CD14-positive monocyte (primary cell): ENCODE measurements around the gene ARSB. TPM values are rescaled to one million over a fixed set of nuclear protein-coding genes. Genes with fewer than 3 reads are reported as not detected.

Source experiments
- DNase-seq, 3 donors: peaks; one replicate each; pipeline ENCODE4 v3.0.0-alpha.2; 2011 to 2022
- H2AFZ ChIP-seq: 2 replicates; pipeline ENCODE4 v1.6.0; 2012; ENCODE audit warnings: mild to moderate bottlenecking, low read depth, low read length, inconsistent platforms; ENCODE audit not compliant: insufficient read depth, poor library complexity, severe bottlenecking
- H3K27ac ChIP-seq, 2 donors: 1 replicate in 1 of 2; 2 replicates in 1 of 2; pipeline ENCODE4 v1.5.1; 2012 to 2013; ENCODE audit warnings: low read length in 2 of 2, control low read depth in 1 of 2, inconsistent platforms in 1 of 2, low read depth in 1 of 2, mild to moderate bottlenecking in 1 of 2
- H3K27me3 ChIP-seq, 2 donors: one replicate each; pipeline versions ENCODE4 v1.6.0 to v1.6.1; 2011 to 2013; ENCODE audit warnings: low read length in 2 of 2; ENCODE audit not compliant: control insufficient read depth in 2 of 2, insufficient read depth in 2 of 2
- H3K36me3 ChIP-seq, 2 donors: replicated peaks in 1 of 2; 1 replicate in 1 of 2; 2 replicates in 1 of 2; pipeline versions ENCODE4 v1.5.1 to v1.6.1; 2012 to 2013; ENCODE audit warnings: low read length in 2 of 2, control low read depth in 1 of 2, inconsistent platforms in 1 of 2, mild to moderate bottlenecking in 1 of 2; ENCODE audit not compliant: insufficient read depth in 2 of 2, control insufficient read depth in 1 of 2
- H3K4me1 ChIP-seq, 2 donors: 1 replicate in 1 of 2; 2 replicates in 1 of 2; pipeline versions ENCODE4 v1.5.1 to v1.6.1; 2012 to 2013; ENCODE audit warnings: low read length in 2 of 2, control low read depth in 1 of 2, inconsistent platforms in 1 of 2, mild to moderate bottlenecking in 1 of 2, moderate library complexity in 1 of 2; ENCODE audit not compliant: insufficient read depth in 2 of 2, control insufficient read depth in 1 of 2
- H3K4me2 ChIP-seq: replicated peaks from 2 replicates; pipeline ENCODE3; 2012; ENCODE audit warnings: low read length, moderate library complexity, mild to moderate bottlenecking; ENCODE audit not compliant: poor library complexity, severe bottlenecking; ENCODE audit errors: extremely low read depth
- H3K4me3 ChIP-seq, 3 experiments: fragments of 200-600 bp in 1 of 3; sonication (generic) in 1 of 3; replicated peaks in 1 of 3; 1 replicate in 2 of 3; 2 replicates in 1 of 3; pipeline ENCODE4 v1.5.1; 2011 to 2013; ENCODE audit warnings: low read length in 3 of 3, mild to moderate bottlenecking in 3 of 3, control low read depth in 2 of 3, low read depth in 2 of 3, inconsistent platforms in 1 of 3, moderate library complexity in 1 of 3
- H3K79me2 ChIP-seq: 2 replicates; pipeline ENCODE4 v1.6.0; 2012; ENCODE audit warnings: mild to moderate bottlenecking, control low read depth, inconsistent platforms, low read length, moderate library complexity; ENCODE audit not compliant: insufficient read depth
- H3K9ac ChIP-seq: 2 replicates; pipeline ENCODE4 v1.6.0; 2017; ENCODE audit warnings: low read length, mild to moderate bottlenecking; ENCODE audit not compliant: insufficient read depth, poor library complexity, severe bottlenecking
- H3K9me3 ChIP-seq, 2 donors: replicated peaks in 1 of 2; 1 replicate in 1 of 2; 2 replicates in 1 of 2; pipeline versions ENCODE4 v1.5.1 to v1.6.1; 2012 to 2013; ENCODE audit warnings: low read length in 2 of 2, control low read depth in 1 of 2; ENCODE audit not compliant: control insufficient read depth in 1 of 2, insufficient read depth in 1 of 2
- H4K20me1 ChIP-seq: 2 replicates; pipeline ENCODE4 v1.6.0; 2012; ENCODE audit warnings: mild to moderate bottlenecking, low read length, control low read depth, moderate library complexity; ENCODE audit not compliant: insufficient read depth
- H3K27ac Mint-ChIP-seq, 7 donors: one replicate each; pipeline ENCODE4 v1.8.0; 2020; ENCODE audit warnings: mild to moderate bottlenecking in 7 of 7, mixed read lengths in 7 of 7, moderate library complexity in 6 of 7, inconsistent platforms in 2 of 7
- H3K27me3 Mint-ChIP-seq, 3 donors: one replicate each; pipeline ENCODE4 v1.8.0; 2021 to 2022; ENCODE audit warnings: low read depth in 3 of 3, mild to moderate bottlenecking in 3 of 3, mixed read lengths in 3 of 3, moderate library complexity in 3 of 3, inconsistent platforms in 1 of 3
- H3K36me3 Mint-ChIP-seq, 2 donors: one replicate each; pipeline ENCODE4 v1.8.0; 2020; ENCODE audit warnings: mixed read lengths in 2 of 2, inconsistent platforms in 1 of 2, mild to moderate bottlenecking in 1 of 2
- H3K4me1 Mint-ChIP-seq: one replicate; pipeline ENCODE4 v1.8.0; 2020; ENCODE audit warnings: mild to moderate bottlenecking, mixed read lengths
- H3K4me3 Mint-ChIP-seq, 2 donors: one replicate each; pipeline ENCODE4 v1.8.0; 2020; ENCODE audit warnings: mild to moderate bottlenecking in 2 of 2, mixed read lengths in 2 of 2, moderate library complexity in 1 of 2
- H3K9me3 Mint-ChIP-seq, 7 donors: one replicate each; pipeline ENCODE4 v1.8.0; 2020 to 2022; ENCODE audit warnings: mixed read lengths in 7 of 7, mild to moderate bottlenecking in 6 of 7, moderate library complexity in 6 of 7, inconsistent platforms in 2 of 7
- WGBS: methylation state at CpG from one replicate; pipeline ENCODE4 v1.1.5; 2013; ENCODE audit warnings: missing lambda C conversion rate; ENCODE audit not compliant: insufficient coverage; 5-methylcytosine and 5-hydroxymethylcytosine counted together
- intact Hi-C, 2 donors: fragments of 100-400 bp; cut with micrococcal nuclease; formaldehyde crosslinking; loops; one replicate each; pipeline versions ENCODE4 v1.15.0 to v1.15.1; 2023
- polyA plus RNA-seq, 3 donors: library from polyadenylated mRNA; depleted of rRNA in 1 of 3; unstranded in 2 of 3; stranded (reverse) in 1 of 3; fragments of 300-500 nt in 2 of 3; fragments of >200 nt in 1 of 3; fragmentation: Illumina TruSeq in 2 of 3; gene quantifications; 1 replicate in 2 of 3; 2 replicates in 1 of 3; pipeline ENCODE4 v1.2.3, GENCODE V29; 2012 to 2021
- TF ChIP-seq, protein P1 (sequence below): fragments of 200-600 bp; IDR thresholded peaks from one replicate; pipeline ENCODE4 v1.8.0; 2022; ENCODE audit warnings: antibody characterized with exemption, mild to moderate bottlenecking

Gene ARSB
- polyA plus RNA-seq, 3 donors = 18.0 to 28.7 (median 18.1) TPM

DNA sequence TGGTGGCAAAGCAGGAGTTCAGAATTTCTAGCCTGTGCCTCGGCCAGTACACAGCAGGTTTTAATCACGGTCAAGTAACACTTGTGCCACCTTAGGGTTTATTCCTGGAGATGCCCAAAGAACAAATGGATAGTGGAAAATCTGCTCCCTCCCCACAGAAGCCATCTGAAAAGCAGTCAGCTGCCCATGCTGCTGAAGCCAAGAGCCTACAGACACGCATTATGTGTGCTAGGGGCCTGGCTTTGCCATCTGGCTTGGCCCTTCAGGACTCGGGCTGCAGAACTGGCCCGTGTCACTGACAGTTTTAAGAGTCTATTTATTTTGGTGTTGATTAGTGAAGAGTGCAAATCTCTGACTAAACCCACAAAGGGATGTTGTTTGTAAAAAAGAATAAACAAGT, 11.1 kb downstream of the ARSB start:
- no peak overlapping the region for H2AFZ ChIP-seq
- no peak overlapping the region for H3K27ac ChIP-seq
- H3K36me3 Mint-ChIP-seq = peaks cover 2 to 8% of the 10 kb centered on the region in 2 donors
- no peak for DNase-seq
- TF ChIP-seq, protein P1, sequence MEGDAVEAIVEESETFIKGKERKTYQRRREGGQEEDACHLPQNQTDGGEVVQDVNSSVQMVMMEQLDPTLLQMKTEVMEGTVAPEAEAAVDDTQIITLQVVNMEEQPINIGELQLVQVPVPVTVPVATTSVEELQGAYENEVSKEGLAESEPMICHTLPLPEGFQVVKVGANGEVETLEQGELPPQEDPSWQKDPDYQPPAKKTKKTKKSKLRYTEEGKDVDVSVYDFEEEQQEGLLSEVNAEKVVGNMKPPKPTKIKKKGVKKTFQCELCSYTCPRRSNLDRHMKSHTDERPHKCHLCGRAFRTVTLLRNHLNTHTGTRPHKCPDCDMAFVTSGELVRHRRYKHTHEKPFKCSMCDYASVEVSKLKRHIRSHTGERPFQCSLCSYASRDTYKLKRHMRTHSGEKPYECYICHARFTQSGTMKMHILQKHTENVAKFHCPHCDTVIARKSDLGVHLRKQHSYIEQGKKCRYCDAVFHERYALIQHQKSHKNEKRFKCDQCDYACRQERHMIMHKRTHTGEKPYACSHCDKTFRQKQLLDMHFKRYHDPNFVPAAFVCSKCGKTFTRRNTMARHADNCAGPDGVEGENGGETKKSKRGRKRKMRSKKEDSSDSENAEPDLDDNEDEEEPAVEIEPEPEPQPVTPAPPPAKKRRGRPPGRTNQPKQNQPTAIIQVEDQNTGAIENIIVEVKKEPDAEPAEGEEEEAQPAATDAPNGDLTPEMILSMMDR = no peak
- H3K4me1 ChIP-seq = peaks cover 12 to 34% of the 10 kb centered on the region in 2 donors
- no peaks in the 10 kb centered on the region for H3K27me3 ChIP-seq
- H3K4me2 ChIP-seq = no peak overlapping the region
- H3K9ac ChIP-seq = no peak overlapping the region
- WGBS = 90% methylated on average over 3 of the region's 5 CpGs
- intact Hi-C loops = no loop called here
- H4K20me1 ChIP-seq = peaks cover 36% of the 10 kb centered on the region
- no peaks in the 10 kb centered on the region for H3K9me3 ChIP-seq
- H3K36me3 ChIP-seq = peaks cover under 1% of the 10 kb centered on the region in 2 donors
- H3K27me3 Mint-ChIP-seq = no peaks in the 10 kb centered on the region
- H3K4me3 ChIP-seq = no peak overlapping the region
- H3K9me3 Mint-ChIP-seq = peaks cover 0 to 2% (median 0%) of the 10 kb centered on the region in 7 donors
- peaks cover 32% of the 10 kb centered on the region for H3K4me1 Mint-ChIP-seq
- no peak overlapping the region for H3K27ac Mint-ChIP-seq
- H3K79me2 ChIP-seq = peaks cover 42% of the 10 kb centered on the region
- H3K4me3 Mint-ChIP-seq = no peak overlapping the region

DNA sequence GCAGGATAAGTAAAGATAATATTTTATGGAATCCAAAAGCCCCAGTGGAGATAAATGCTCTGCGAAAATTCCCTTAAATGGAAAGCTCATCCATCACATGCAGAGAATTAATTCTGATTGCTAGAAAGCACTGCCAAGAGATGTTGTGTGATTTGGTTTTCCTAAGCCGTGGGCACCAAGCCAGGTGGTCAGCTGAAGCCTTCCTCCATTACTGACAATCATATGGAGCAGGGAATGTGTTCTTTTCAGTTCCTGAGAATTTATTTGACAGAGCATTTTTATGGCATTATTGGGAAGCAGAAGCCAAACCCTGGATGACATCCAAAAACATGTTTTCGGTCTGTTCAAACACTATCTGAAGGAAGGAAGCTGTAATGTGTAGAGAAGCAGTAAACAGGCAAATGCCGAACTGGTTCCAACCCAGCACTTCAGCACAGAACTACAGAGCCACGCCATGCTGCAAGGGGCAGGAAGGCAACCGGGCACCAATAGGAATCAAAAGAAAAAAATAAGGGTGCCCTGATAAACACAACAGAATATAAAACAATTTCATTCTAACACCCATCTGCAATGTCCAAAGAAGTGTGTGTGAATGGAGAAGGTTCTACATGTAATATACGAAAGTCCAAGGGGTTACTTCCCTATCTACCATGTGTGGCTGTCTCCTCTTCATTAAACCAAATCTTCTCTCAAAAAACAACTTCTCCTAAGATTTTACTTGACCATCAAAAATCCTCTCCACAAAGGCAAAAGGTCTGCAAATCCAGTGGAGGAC, 12.3 kb downstream of the ARSB start:
- Histone ChIP-seq H3K9ac (no peak overlapping the region), H3K4me2 (peak overlapping the region; percentile 45), H3K4me1 (peaks cover 12 to 28% of the 10 kb centered on the region in 2 donors), H3K4me3 (peak overlapping the region in 1 of 3 experiments; percentile 34), H3K27ac (no peak overlapping the region), H2AFZ (no peak overlapping the region), H4K20me1 (peaks cover 36% of the 10 kb centered on the region), H3K9me3 (no peaks in the 10 kb centered on the region), H3K79me2 (peaks cover 35% of the 10 kb centered on the region), H3K36me3 (peaks cover 5 to 7% of the 10 kb centered on the region in 2 donors), H3K27me3 (no peaks in the 10 kb centered on the region)
- peaks cover 11 to 16% of the 10 kb centered on the region in 2 donors for H3K36me3 Mint-ChIP-seq
- peaks cover 0 to 2% (median 0%) of the 10 kb centered on the region in 7 donors for H3K9me3 Mint-ChIP-seq
- TF ChIP-seq, protein P1 = no peak
- H3K4me1 Mint-ChIP-seq = peaks cover 30% of the 10 kb centered on the region
- H3K27me3 Mint-ChIP-seq = no peaks in the 10 kb centered on the region
- DNase-seq = peak in 1 of 3 donors; percentile 7
- peak overlapping the region; percentile 44 to 77 for H3K4me3 Mint-ChIP-seq
- peak overlapping the region in 3 of 7 donors; percentile 33 to 48 (median 37) for H3K27ac Mint-ChIP-seq
- no CpG with 5 or more reads among the region's 7 CpGs for WGBS
- intact Hi-C loops = no loop called here
